ENCODE results near the gene TOX2. TPM values are rescaled to one million over a fixed set of nuclear protein-coding genes. Genes with fewer than 3 reads are reported as not detected.

TOX2 gene
- total and polyA plus RNA-seq, 2 of the 4 experiments (the other 2 are of a cell fraction) = 1.3 to 17.5 TPM

GRCh38 chr20:43931976-43932375 lies 17.3 kb downstream of the TOX2 start:
- CTCF ChIA-PET = no interaction called here
- no peak for ATAC-seq (ENCODE audit: low read depth)
- BruUV-seq (replicated peaks) = no TSS peak
- dilution Hi-C loops (cut with HindIII; ENCODE audit: low sequenced_read_pairs, unreplicated experiment) = no loop called here
- Histone ChIP-seq H2BK5ac (ENCODE audit: low read depth, low read length, poor library complexity, severe bottlenecking) (no peak overlapping the region), H3K9me3 (ENCODE audit: control insufficient read depth, insufficient read depth, low read length) (no peaks in the 10 kb centered on the region), H3K27me3 (ENCODE audit: control insufficient read depth, insufficient read depth, low read length) (no peaks in the 10 kb centered on the region), H3K23ac (ENCODE audit: low read depth, low read length) (no peak overlapping the region), H4K91ac (ENCODE audit: insufficient read depth, low read depth, low read length) (no peak overlapping the region), H3K4ac (ENCODE audit: low read depth, low read length) (no peak overlapping the region), H3K18ac (ENCODE audit: low read depth, low read length) (no peak overlapping the region), H3K36me3 (ENCODE audit: control insufficient read depth, insufficient read depth, low read length) (0 out of 2 replicates have a peak, but pooled peaks cover 1% of the 10 kb centered on the region), H2BK15ac (ENCODE audit: low read depth, low read length) (no peak overlapping the region), H3K4me1 (ENCODE audit: control insufficient read depth, insufficient read depth, low read length) (peaks cover 11% of the 10 kb centered on the region), H3K4me2 (ENCODE audit: low read depth, low read length) (no peak overlapping the region), H2BK20ac (ENCODE audit: low read depth, low read length) (no peak overlapping the region), H2BK120ac (ENCODE audit: low read depth, low read length) (no peak overlapping the region), H4K5ac (ENCODE audit: low read depth, low read length) (no peak overlapping the region), H4K20me1 (ENCODE audit: insufficient read depth, low read length) (peaks cover 52% of the 10 kb centered on the region), H3K79me1 (ENCODE audit: low read depth in 1 of 2, low read length in 2 of 2) (peaks cover 41 to 89% of the 10 kb centered on the region in 2 experiments), H3K9ac (ENCODE audit: low read depth, low read length) (no peak overlapping the region), H3K14ac (replicated peaks; ENCODE audit: low read depth, low read length) (no peak overlapping the region), H2AFZ (replicated peaks; ENCODE audit: low read length, poor library complexity) (no peak overlapping the region), H2AK9ac (replicated peaks; ENCODE audit: low read depth, low read length, poor library complexity) (no peak overlapping the region), H3K27ac (ENCODE audit: insufficient read depth, low read length) (no peak overlapping the region), H2AK5ac (ENCODE audit: low read depth, low read length) (no peak overlapping the region), H3K4me3 (ENCODE audit: insufficient read depth, low read depth, low read length) (no peak overlapping the region), H3K56ac (ENCODE audit: extremely low read depth, insufficient read depth, low read length) (no peak overlapping the region), H4K8ac (ENCODE audit: low read depth in 2 of 2, low read length in 2 of 2) (no peak overlapping the region), H3K9me1 (ENCODE audit: insufficient read depth, low read length) (peaks cover 37% of the 10 kb centered on the region)
- no peak for DNase-seq
- POLR2A ChIA-PET (ENCODE audit: unreplicated experiment) = no interaction called here
- TF ChIP-seq MAFK (IDR thresholded peaks at IDR 0.05; ENCODE audit: low read depth, low read length) (peak; percentile 95), SMC3 (IDR thresholded peaks at IDR 0.05; ENCODE audit: low read depth, low read length) (no peak)
- intact Hi-C loops (cut with micrococcal nuclease) = no loop called here
- in situ Hi-C loops (cut with MboI; ENCODE audit: low sequenced_read_pairs) = loop anchor here (25.0 kb wide), 1 partner anchor 1855 kb away; the partner anchor contains the start of genes DNTTIP1 and WFDC3
- 100% methylated on average over 1 of the region's 2 CpGs; no CpG with 5 or more reads in 1 of the 2 experiments for WGBS, 2 experiments (ENCODE audit: extremely low coverage in 2 of 2, insufficient read length in 1 of 2)

Measured in IMR-90 (cell line).